Motor neuron (in vitro differentiated cells): ENCODE measurements around the gene HOOK2. TPM values are rescaled to one million over a fixed set of nuclear protein-coding genes. Genes with fewer than 3 reads are reported as not detected.

Source experiments
- ATAC-seq, 8 experiments: fragments of 200-7000 bp; cut with Tn5 transposase; replicated peaks in 6 of 8; 2 replicates each; pipeline ENCODE4 v1.8.0; 2021; ENCODE audit warnings: mild to moderate bottlenecking in 8 of 8, moderate library complexity in 8 of 8
- H3K27ac ChIP-seq, 2 donors: fragments of 250-450 bp; sonication (Bioruptor Pico); 2 replicates each; pipeline ENCODE4 v1.9.0; 2021; ENCODE audit warnings: antibody characterized with exemption in 2 of 2, mild to moderate bottlenecking in 2 of 2, moderate library complexity in 1 of 2
- H3K4me1 ChIP-seq, 2 donors: fragments of 250-450 bp; sonication (Bioruptor Pico); replicated peaks in 1 of 2; 2 replicates each; pipeline ENCODE4 v1.6.1; 2021; ENCODE audit warnings: antibody characterized with exemption in 2 of 2, mild to moderate bottlenecking in 2 of 2, moderate library complexity in 1 of 2
- H3K4me3 ChIP-seq, 5 donors: fragments of 250-450 bp; sonication (Bioruptor Pico); 2 replicates each; pipeline ENCODE4 v1.9.0; 2021; ENCODE audit warnings: antibody characterized with exemption in 5 of 5, mild to moderate bottlenecking in 5 of 5, moderate library complexity in 4 of 5
- WGBS, 10 experiments: fragments of 450-650 bp; shearing (Covaris generic); methylation state at CpG; one replicate each; pipeline ENCODE4 v1.0.0; 2022; 5-methylcytosine and 5-hydroxymethylcytosine counted together
- in situ Hi-C, 9 experiments: fragments of 400-800 bp; cut with MboI; loops; one replicate each; pipeline ENCODE4 v1.15.0; 2021; ENCODE audit warnings: low sequenced_read_pairs in 9 of 9, low pct_unique_long_range_greater_than_20kb in 2 of 9; ENCODE audit not compliant: unreplicated experiment in 9 of 9
- total RNA-seq, 8 experiments: library from RNA; unstranded; fragments of 300-600 nt; gene quantifications; 2 replicates each; pipeline versions ENCODE4 v1.2.3 to v1.2.4, GENCODE V29; 2022

HOOK2 gene
- total RNA-seq, 8 experiments from 2014 or later = 8.0 to 40.9 (median 12.9) TPM

- peak overlapping the region in 1 of 2 donors; percentile 39 for H3K27ac ChIP-seq
These were observed 8.6 kb upstream of the HOOK2 start for GRCh38 chr19:12783849-12784393.

GRCh38 chr19:12783291-12783848 is 8.0 kb upstream of the HOOK2 start:
- Histone ChIP-seq H3K4me3 (peak overlapping the region in 4 of 5 donors; percentile 27 to 31 (median 28)), H3K4me1 (peaks cover 39 to 46% of the 10 kb centered on the region in 2 donors), H3K27ac (peak overlapping the region in 1 of 2 donors; percentile 53)
- no peak for ATAC-seq
- in situ Hi-C loops = no loop called here
- 18 to 20% methylated on average over 1 to 6 of the region's 16 CpGs; no CpG with 5 or more reads in 8 of the 10 experiments for WGBS, 10 experiments

More at GRCh38 chr19:12783849-12784393, 8.6 kb upstream of the HOOK2 start:
- WGBS, 10 experiments = no CpG with 5 or more reads among the region's 19 CpGs
- H3K4me1 ChIP-seq = peaks cover 39 to 46% of the 10 kb centered on the region in 2 donors
- no peak for ATAC-seq
- no peak overlapping the region for H3K4me3 ChIP-seq
- in situ Hi-C loops = no loop called here

- Histone ChIP-seq H3K27ac (peak overlapping the region; percentile 31 to 53), H3K4me1 (peaks cover 44 to 50% of the 10 kb centered on the region in 2 donors), H3K4me3 (peak overlapping the region; percentile 11 to 31 (median 28))
- ATAC-seq = peak; percentile 5 to 73 (median 67)
- in situ Hi-C loops = no loop called here
- 0% methylated on average over 1 of the region's 88 CpGs; no CpG with 5 or more reads in 9 of the 10 experiments for WGBS, 10 experiments
These were observed 7.3 kb upstream of the HOOK2 start for GRCh38 chr19:12782424-12783290.

GRCh38 chr19:12782174-12782423 is 6.7 kb upstream of the HOOK2 start:
- H3K27ac ChIP-seq = peak overlapping the region; percentile 11 to 31
- no peak for ATAC-seq
- peaks cover 44 to 53% of the 10 kb centered on the region in 2 donors for H3K4me1 ChIP-seq
- WGBS, 10 experiments = 0 to 49% methylated on average over 3 to 8 of the region's 12 CpGs; no CpG with 5 or more reads in 8 of the 10 experiments
- H3K4me3 ChIP-seq = peak overlapping the region; percentile 11 to 31 (median 28)
- in situ Hi-C loops = no loop called here

GRCh38 chr19:12779162-12779993 is 4.0 kb upstream of the HOOK2 start:
- 0 to 71% (median 65%) methylated on average over 1 to 6 of the region's 15 CpGs; no CpG with 5 or more reads in 4 of the 10 experiments for WGBS, 10 experiments

GRCh38 chr19:12778905-12779161 is 3.5 kb upstream of the HOOK2 start:
- H3K27ac ChIP-seq = peak overlapping the region in 1 of 2 donors; percentile 4
- H3K4me1 ChIP-seq = peaks cover 34 to 39% of the 10 kb centered on the region in 2 donors
- WGBS, 10 experiments = 0 to 39% (median 8%) methylated on average over 1 to 4 of the region's 6 CpGs; no CpG with 5 or more reads in 6 of the 10 experiments
- H3K4me3 ChIP-seq = no peak overlapping the region
- no peak for ATAC-seq
- in situ Hi-C loops = no loop called here

More at GRCh38 chr19:12779162-12779993, 4.0 kb upstream of the HOOK2 start:
- Histone ChIP-seq H3K27ac (peak overlapping the region in 1 of 2 donors; percentile 4), H3K4me3 (no peak overlapping the region), H3K4me1 (peaks cover 39 to 45% of the 10 kb centered on the region in 2 donors)
- in situ Hi-C loops = no loop called here
- ATAC-seq = peak in 3 of 8 experiments; percentile 19 to 28 (median 24)

- peak; percentile 4 to 29 (median 16) for ATAC-seq
- WGBS, 10 experiments = 0 to 50% (median 10%) methylated on average over 3 to 13 of the region's 44 CpGs; no CpG with 5 or more reads in 5 of the 10 experiments
These were observed 2.9 kb upstream of the HOOK2 start for GRCh38 chr19:12778017-12778904.

GRCh38 chr19:12777217-12778016 is 2.1 kb upstream of the HOOK2 start:
- Histone ChIP-seq H3K27ac (peak overlapping the region; percentile 51 to 60), H3K4me1 (peaks cover 23 to 29% of the 10 kb centered on the region in 2 donors), H3K4me3 (peak overlapping the region; percentile 21 to 34 (median 28))
- in situ Hi-C loops = no loop called here
- peak; percentile 13 to 55 (median 48) for ATAC-seq
- WGBS, 10 experiments = 2 to 89% (median 24%) methylated on average over 3 to 8 of the region's 43 CpGs; no CpG with 5 or more reads in 3 of the 10 experiments

More at GRCh38 chr19:12778017-12778904, 2.9 kb upstream of the HOOK2 start:
- peaks cover 28 to 33% of the 10 kb centered on the region in 2 donors for H3K4me1 ChIP-seq
- peak overlapping the region; percentile 51 to 60 for H3K27ac ChIP-seq
- peak overlapping the region; percentile 21 to 34 (median 28) for H3K4me3 ChIP-seq
- in situ Hi-C loops = no loop called here

GRCh38 chr19:12773571-12773970 is 1.8 kb downstream of the HOOK2 start:
- in situ Hi-C loops = no loop called here
- no peak for ATAC-seq
- WGBS, 10 experiments = 60 to 100% (median 90%) methylated on average over 1 to 2 of the region's 2 CpGs; no CpG with 5 or more reads in 1 of the 10 experiments
- no peak overlapping the region for H3K27ac ChIP-seq
- no peak overlapping the region for H3K4me3 ChIP-seq
- peaks cover 17 to 20% of the 10 kb centered on the region in 2 donors for H3K4me1 ChIP-seq

GRCh38 chr19:12772323-12772722 is 3.0 kb downstream of the HOOK2 start:
- Histone ChIP-seq H3K4me1 (peaks cover 8 to 10% of the 10 kb centered on the region in 2 donors), H3K27ac (no peak overlapping the region), H3K4me3 (no peak overlapping the region)
- no peak for ATAC-seq
- in situ Hi-C loops = no loop called here
- WGBS, 10 experiments = 83 to 100% (median 90%) methylated on average over 1 to 2 of the region's 4 CpGs; no CpG with 5 or more reads in 7 of the 10 experiments

GRCh38 chr19:12770922-12771321 is 4.4 kb downstream of the HOOK2 start:
- Histone ChIP-seq H3K4me3 (no peak overlapping the region), H3K4me1 (peaks cover 8% of the 10 kb centered on the region in 2 donors), H3K27ac (no peak overlapping the region)
- 93 to 100% (median 100%) methylated on average over 3 to 5 of the region's 13 CpGs; no CpG with 5 or more reads in 7 of the 10 experiments for WGBS, 10 experiments
- no peak for ATAC-seq
- in situ Hi-C loops = no loop called here
